Osteoblast (primary cell): ENCODE results near the gene ARSH. TPM values are rescaled to one million over a fixed set of nuclear protein-coding genes. Genes with fewer than 3 reads are reported as not detected.
"Not testable (repeated sequence)": the region's sequence is repeated elsewhere in the genome, so short reads cannot be mapped to it uniquely, and the experiment has no call there.

Experiments
- DNase-seq: peaks from one replicate; pipeline ENCODE4 v3.0.0; 2011; ENCODE audit warnings: low spot score, mixed read lengths; ENCODE audit not compliant: insufficient read length; ENCODE audit errors: missing footprints
- H2AFZ ChIP-seq: 2 replicates; pipeline ENCODE4 v1.6.0; 2011; ENCODE audit warnings: mild to moderate bottlenecking, low read length
- H3K27ac ChIP-seq: 2 replicates; pipeline ENCODE4 v1.5.1; 2011; ENCODE audit warnings: mild to moderate bottlenecking, low read depth, low read length, moderate library complexity
- H3K27me3 ChIP-seq: 2 replicates; pipeline ENCODE4 v1.6.0; 2012; ENCODE audit warnings: mild to moderate bottlenecking, control low read depth, inconsistent platforms, low read length, moderate library complexity; ENCODE audit not compliant: insufficient read depth
- H3K36me3 ChIP-seq: 2 replicates; pipeline ENCODE4 v1.5.1; 2011; ENCODE audit warnings: mild to moderate bottlenecking, low read length, control low read depth, moderate library complexity; ENCODE audit not compliant: insufficient read depth
- H3K4me1 ChIP-seq: 2 replicates; pipeline ENCODE4 v1.5.1; 2011; ENCODE audit warnings: mild to moderate bottlenecking, low read length, control low read depth, moderate library complexity; ENCODE audit not compliant: insufficient read depth
- H3K4me2 ChIP-seq: 2 replicates; pipeline ENCODE4 v1.6.0; 2011; ENCODE audit warnings: mild to moderate bottlenecking, low read length; ENCODE audit not compliant: insufficient read depth
- H3K4me3 ChIP-seq: fragments of 200-600 bp; sonication (generic); 3 replicates; pipeline ENCODE4 v1.5.1; 2012; ENCODE audit warnings: mild to moderate bottlenecking, low read length, inconsistent platforms; ENCODE audit not compliant: insufficient read depth
- H3K79me2 ChIP-seq: 2 replicates; pipeline ENCODE4 v1.6.0; 2012; ENCODE audit warnings: mild to moderate bottlenecking, low read length, control low read depth, inconsistent platforms; ENCODE audit not compliant: insufficient read depth
- H3K9me3 ChIP-seq: 2 replicates; pipeline ENCODE4 v1.5.1; 2011; ENCODE audit warnings: low read depth, low read length, control low read depth
- H4K20me1 ChIP-seq: 2 replicates; pipeline ENCODE4 v1.6.0; 2012; ENCODE audit warnings: mild to moderate bottlenecking, low read length, control low read depth; ENCODE audit not compliant: insufficient read depth
- total RNA-seq: library from RNA; depleted of rRNA; stranded (reverse); fragments of >200 nt; gene quantifications from 2 replicates; pipeline ENCODE4 v1.2.3, GENCODE V29; 2012
- TF ChIP-seq, protein P1 (sequence below): IDR thresholded peaks from 2 replicates; pipeline ENCODE4 v1.5.1; 2011; ENCODE audit warnings: mild to moderate bottlenecking, low read depth, low read length, moderate library complexity; ENCODE audit errors: extremely low read depth

Gene ARSH, protein sequence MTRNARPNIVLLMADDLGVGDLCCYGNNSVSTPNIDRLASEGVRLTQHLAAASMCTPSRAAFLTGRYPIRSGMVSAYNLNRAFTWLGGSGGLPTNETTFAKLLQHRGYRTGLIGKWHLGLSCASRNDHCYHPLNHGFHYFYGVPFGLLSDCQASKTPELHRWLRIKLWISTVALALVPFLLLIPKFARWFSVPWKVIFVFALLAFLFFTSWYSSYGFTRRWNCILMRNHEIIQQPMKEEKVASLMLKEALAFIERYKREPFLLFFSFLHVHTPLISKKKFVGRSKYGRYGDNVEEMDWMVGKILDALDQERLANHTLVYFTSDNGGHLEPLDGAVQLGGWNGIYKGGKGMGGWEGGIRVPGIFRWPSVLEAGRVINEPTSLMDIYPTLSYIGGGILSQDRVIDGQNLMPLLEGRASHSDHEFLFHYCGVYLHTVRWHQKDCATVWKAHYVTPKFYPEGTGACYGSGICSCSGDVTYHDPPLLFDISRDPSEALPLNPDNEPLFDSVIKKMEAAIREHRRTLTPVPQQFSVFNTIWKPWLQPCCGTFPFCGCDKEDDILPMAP
- under 0.01 TPM in 1 of 2 replicates, not detected in the other for total RNA-seq

DNA sequence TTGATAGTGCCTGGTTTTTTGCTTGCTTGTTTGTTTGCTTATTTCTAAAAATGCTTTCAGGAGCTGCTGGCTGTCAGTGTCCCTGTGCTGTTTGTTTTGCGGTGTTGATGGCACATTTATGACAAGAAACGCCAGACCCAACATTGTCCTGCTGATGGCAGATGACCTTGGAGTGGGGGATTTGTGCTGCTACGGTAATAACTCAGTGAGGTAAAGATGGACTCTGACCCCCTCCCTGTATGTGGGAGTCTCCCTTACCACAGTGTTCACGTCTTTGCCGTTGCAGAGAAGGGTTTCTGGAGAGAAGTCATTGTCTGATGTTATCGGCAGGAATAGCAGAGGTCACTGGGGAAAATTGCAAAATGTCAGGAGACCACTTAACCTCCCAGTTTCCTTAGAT is at the start of gene ARSH:
ARSH (plus strand) TSS at position 52 of the 400 bp plus-strand sequence; CDS start at position 119, 67 bp downstream.
- Histone ChIP-seq H3K4me3 (no peak within 1 kb of the TSS), H3K4me1 (no peaks in the 10 kb centered on the region), H3K79me2 (no peaks in the 10 kb centered on the region), H3K27me3 (no peaks in the 10 kb centered on the region), H3K9me3 (peaks cover 4% of the 10 kb centered on the region), H3K36me3 (no peaks in the 10 kb centered on the region), H3K27ac (no peak within 1 kb of the TSS), H4K20me1 (no peaks in the 10 kb centered on the region), H3K4me2 (no peak within 1 kb of the TSS), H2AFZ (no peak within 1 kb of the TSS)
- DNase-seq = no peak
- TF ChIP-seq, protein P1, sequence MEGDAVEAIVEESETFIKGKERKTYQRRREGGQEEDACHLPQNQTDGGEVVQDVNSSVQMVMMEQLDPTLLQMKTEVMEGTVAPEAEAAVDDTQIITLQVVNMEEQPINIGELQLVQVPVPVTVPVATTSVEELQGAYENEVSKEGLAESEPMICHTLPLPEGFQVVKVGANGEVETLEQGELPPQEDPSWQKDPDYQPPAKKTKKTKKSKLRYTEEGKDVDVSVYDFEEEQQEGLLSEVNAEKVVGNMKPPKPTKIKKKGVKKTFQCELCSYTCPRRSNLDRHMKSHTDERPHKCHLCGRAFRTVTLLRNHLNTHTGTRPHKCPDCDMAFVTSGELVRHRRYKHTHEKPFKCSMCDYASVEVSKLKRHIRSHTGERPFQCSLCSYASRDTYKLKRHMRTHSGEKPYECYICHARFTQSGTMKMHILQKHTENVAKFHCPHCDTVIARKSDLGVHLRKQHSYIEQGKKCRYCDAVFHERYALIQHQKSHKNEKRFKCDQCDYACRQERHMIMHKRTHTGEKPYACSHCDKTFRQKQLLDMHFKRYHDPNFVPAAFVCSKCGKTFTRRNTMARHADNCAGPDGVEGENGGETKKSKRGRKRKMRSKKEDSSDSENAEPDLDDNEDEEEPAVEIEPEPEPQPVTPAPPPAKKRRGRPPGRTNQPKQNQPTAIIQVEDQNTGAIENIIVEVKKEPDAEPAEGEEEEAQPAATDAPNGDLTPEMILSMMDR = no peak

DNA sequence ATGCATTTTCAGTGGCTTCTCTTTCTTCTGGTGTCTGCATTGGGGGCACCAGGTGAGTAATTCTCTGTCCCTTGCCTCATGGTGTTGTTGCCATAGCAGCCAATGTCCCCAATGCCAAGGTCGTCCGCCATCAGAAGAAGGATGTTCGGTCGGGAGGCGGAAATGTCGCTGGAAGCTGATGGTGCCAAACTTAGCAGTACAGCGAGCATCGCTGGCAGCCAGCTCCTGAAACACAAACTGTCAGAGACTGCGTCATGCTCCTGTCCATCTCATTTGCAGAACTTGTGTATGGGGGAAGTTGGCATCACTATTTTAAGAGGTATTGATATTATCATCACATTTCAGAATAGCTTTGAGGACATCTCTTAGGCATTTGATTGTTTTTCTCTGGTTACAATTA is 48.1 kb upstream of the ARSH start:
- Histone ChIP-seq H3K27me3 (no peaks in the 10 kb centered on the region), H2AFZ (no peak overlapping the region), H3K9me3 (no peaks in the 10 kb centered on the region), H4K20me1 (no peaks in the 10 kb centered on the region), H3K4me2 (no peak overlapping the region), H3K36me3 (no peaks in the 10 kb centered on the region), H3K4me3 (no peak overlapping the region), H3K4me1 (no peaks in the 10 kb centered on the region), H3K79me2 (no peaks in the 10 kb centered on the region), H3K27ac (no peak overlapping the region)
- TF ChIP-seq, protein P1 = no peak
- DNase-seq = no peak

DNA sequence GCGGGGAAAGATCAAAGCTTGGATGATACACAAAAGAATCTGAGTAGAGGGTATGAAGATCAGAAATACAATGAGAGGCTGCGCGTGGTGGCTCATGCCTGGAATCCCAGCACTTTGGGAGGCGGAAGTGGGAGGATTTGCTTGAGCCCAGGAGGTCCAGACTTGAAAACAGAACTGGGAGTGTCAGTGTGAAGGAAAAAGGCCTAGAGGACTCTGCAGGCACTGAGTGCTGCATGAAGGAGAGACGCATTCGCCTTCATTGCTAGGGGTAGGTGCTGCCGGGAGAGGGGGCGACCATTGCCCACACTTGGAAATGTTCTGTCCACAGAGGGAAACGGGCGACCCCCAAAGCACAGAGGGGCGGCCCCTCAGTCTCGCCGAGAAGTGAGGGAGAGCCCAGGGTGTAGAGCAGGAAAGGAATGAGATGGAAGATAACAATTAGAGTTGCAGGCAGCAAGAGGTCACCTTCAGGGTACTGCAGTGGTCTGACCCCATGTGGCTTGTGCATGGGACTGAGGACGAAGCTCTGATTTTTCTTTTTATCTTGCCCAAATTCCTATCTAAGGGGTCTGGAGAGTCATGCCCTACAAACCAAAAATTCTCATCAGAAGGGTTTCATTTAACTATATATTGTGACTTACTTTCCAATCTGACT is 45.4 kb upstream of the ARSH start:
- Histone ChIP-seq H3K9me3 (no peaks in the 10 kb centered on the region), H3K4me2 (no peak overlapping the region), H3K27ac (no peak overlapping the region), H3K27me3 (no peaks in the 10 kb centered on the region), H3K4me3 (no peak overlapping the region), H3K4me1 (peaks cover 7% of the 10 kb centered on the region), H3K36me3 (no peaks in the 10 kb centered on the region), H2AFZ (no peak overlapping the region), H4K20me1 (no peaks in the 10 kb centered on the region), H3K79me2 (no peaks in the 10 kb centered on the region)
- DNase-seq = no peak
- TF ChIP-seq, protein P1 = no peak

DNA sequence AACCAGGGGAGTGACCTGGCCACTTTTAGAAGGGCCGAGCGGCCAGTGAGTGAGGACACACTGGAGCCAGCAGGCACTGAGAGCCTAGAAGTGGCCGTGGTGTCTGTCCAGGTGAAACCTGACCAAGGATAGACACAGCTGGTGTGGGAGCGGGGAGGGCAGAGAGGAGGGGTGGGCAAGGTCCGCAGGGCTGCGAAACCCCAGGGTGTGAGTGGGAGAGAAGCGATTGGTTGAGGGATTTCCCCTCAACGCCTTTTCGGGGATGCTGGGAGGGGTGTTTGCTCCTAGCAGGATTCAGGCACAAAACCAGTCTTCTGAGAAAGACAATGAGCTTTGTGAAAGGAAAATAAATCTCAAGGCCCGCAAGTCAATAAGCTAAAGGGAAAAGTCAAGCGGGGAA is 44.0 kb upstream of the ARSH start:
- no peaks in the 10 kb centered on the region for H3K79me2 ChIP-seq
- no peak overlapping the region for H3K4me3 ChIP-seq
- TF ChIP-seq, protein P1 = no peak
- H3K4me2 ChIP-seq = no peak overlapping the region
- DNase-seq = no peak
- H2AFZ ChIP-seq = no peak overlapping the region
- no peaks in the 10 kb centered on the region for H3K27me3 ChIP-seq
- peaks cover 7% of the 10 kb centered on the region for H3K4me1 ChIP-seq
- no peaks in the 10 kb centered on the region for H4K20me1 ChIP-seq
- no peak overlapping the region for H3K27ac ChIP-seq
- H3K36me3 ChIP-seq = no peaks in the 10 kb centered on the region
- H3K9me3 ChIP-seq = no peaks in the 10 kb centered on the region

DNA sequence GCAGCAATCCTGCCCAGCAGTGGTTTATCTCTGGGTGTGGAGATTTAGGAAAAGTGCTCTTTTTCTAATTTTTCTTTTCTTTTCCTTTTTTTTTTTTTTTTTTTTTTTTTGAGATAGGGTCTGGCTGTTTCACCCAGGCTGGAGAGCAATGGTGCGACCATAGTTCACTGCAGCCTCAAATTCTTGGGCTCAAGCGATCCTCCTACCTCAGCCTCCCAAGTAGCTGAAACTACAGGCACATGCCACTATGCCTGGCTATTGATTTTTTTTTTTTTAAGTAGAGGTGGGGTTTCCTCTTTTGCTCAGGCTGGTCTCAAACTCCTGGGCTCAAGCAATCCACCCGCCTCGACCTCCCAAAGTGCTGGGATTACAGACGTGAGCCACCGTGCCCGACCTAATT is 42.9 kb upstream of the ARSH start:
- H3K27ac ChIP-seq, H4K20me1 ChIP-seq, H3K27me3 ChIP-seq, DNase-seq, H3K4me3 ChIP-seq, H3K4me2 ChIP-seq, H3K36me3 ChIP-seq, H3K79me2 ChIP-seq, H2AFZ ChIP-seq, H3K9me3 ChIP-seq: not testable (repeated sequence)
- peaks cover 12% of the 10 kb centered on the region for H3K4me1 ChIP-seq
